HUES6 (cell line): ENCODE measurements around the gene WNK2.
"Not testable (repeated sequence)": the region's sequence is repeated elsewhere in the genome, so short reads cannot be mapped to it uniquely, and the experiment has no call there.

Experiments used
- H3K27ac ChIP-seq: 2 replicates; pipeline ENCODE4 v1.7.0; 2013; ENCODE audit warnings: low read depth, mild to moderate bottlenecking, low read length, inconsistent platforms
- H3K27me3 ChIP-seq: 2 replicates; pipeline ENCODE4 v1.6.1; 2013; ENCODE audit warnings: low read length; ENCODE audit not compliant: control insufficient read depth, insufficient read depth
- H3K36me3 ChIP-seq: 2 replicates; pipeline ENCODE4 v1.6.1; 2013; ENCODE audit warnings: low read length; ENCODE audit not compliant: control insufficient read depth, insufficient read depth
- H3K4me1 ChIP-seq: 2 replicates; pipeline ENCODE4 v1.6.1; 2013; ENCODE audit warnings: low read length; ENCODE audit not compliant: control insufficient read depth, insufficient read depth
- H3K4me3 ChIP-seq: 2 replicates; pipeline ENCODE4 v1.5.1; 2013; ENCODE audit warnings: low read depth, low read length
- H3K9ac ChIP-seq: one replicate; pipeline ENCODE4 v1.6.1; 2013; ENCODE audit warnings: mild to moderate bottlenecking, low read length
- H3K9me3 ChIP-seq: 2 replicates; pipeline ENCODE4 v1.6.1; 2013; ENCODE audit warnings: low read depth, low read length; ENCODE audit not compliant: control insufficient read depth, insufficient read depth

The WNK2 gene

GRCh38 chr9:93359907-93360306 lies 176.0 kb downstream of the WNK2 start:
- Histone ChIP-seq H3K36me3 (peaks cover 81% of the 10 kb centered on the region), H3K9me3 (peaks cover 29% of the 10 kb centered on the region)
- not testable (repeated sequence) for H3K4me1 ChIP-seq

GRCh38 chr9:93361995-93362394 lies 178.1 kb downstream of the WNK2 start:
- Histone ChIP-seq H3K4me1 (peaks cover 8% of the 10 kb centered on the region; the same call in 1 of the 2 replicates), H3K4me3 (no peak overlapping the region), H3K36me3 (peaks cover 61% of the 10 kb centered on the region)

More at GRCh38 chr9:93359907-93360306, 176.0 kb downstream of the WNK2 start:
- H3K9ac ChIP-seq, H3K27ac ChIP-seq, H3K4me3 ChIP-seq, H3K27me3 ChIP-seq: not testable (repeated sequence)

GRCh38 chr9:93364734-93365426 lies 180.9 kb downstream of the WNK2 start:
- Histone ChIP-seq H3K9ac (no peak overlapping the region), H3K9me3 (peaks cover 15% of the 10 kb centered on the region), H3K4me1 (peaks cover 8% of the 10 kb centered on the region; the same call in 1 of the 2 replicates), H3K27me3 (peaks cover 7% of the 10 kb centered on the region), H3K36me3 (peaks cover 38% of the 10 kb centered on the region), H3K4me3 (no peak overlapping the region), H3K27ac (no peak overlapping the region)

More at GRCh38 chr9:93361995-93362394, 178.1 kb downstream of the WNK2 start:
- H3K27me3 ChIP-seq, result no peaks in the 10 kb centered on the region
- H3K27ac ChIP-seq, result no peak overlapping the region
- no peak overlapping the region for H3K9ac ChIP-seq
- peaks cover 29% of the 10 kb centered on the region for H3K9me3 ChIP-seq

- Histone ChIP-seq H3K4me1 (peaks cover 8% of the 10 kb centered on the region; the same call in 1 of the 2 replicates), H3K36me3 (peaks cover 32% of the 10 kb centered on the region), H3K27me3 (peaks cover 14% of the 10 kb centered on the region), H3K9ac (peak overlapping the region; percentile 5), H3K27ac (no peak overlapping the region), H3K9me3 (peaks cover 9% of the 10 kb centered on the region), H3K4me3 (peak overlapping the region; percentile 0; the same call in 1 of the 2 replicates)
Observed at GRCh38 chr9:93365427-93366118, 181.6 kb downstream of the WNK2 start.

GRCh38 chr9:93366119-93366447 lies 182.1 kb downstream of the WNK2 start:
- H3K9ac ChIP-seq, result no peak overlapping the region
- H3K27me3 ChIP-seq, result peaks cover 19% of the 10 kb centered on the region
- peaks cover 30% of the 10 kb centered on the region for H3K36me3 ChIP-seq
- no peak overlapping the region for H3K27ac ChIP-seq
- peaks cover 8% of the 10 kb centered on the region; the same call in 1 of the 2 replicates for H3K4me1 ChIP-seq
- H3K4me3 ChIP-seq, result peak overlapping the region; percentile 0; the same call in 1 of the 2 replicates
- peaks cover 9% of the 10 kb centered on the region for H3K9me3 ChIP-seq

GRCh38 chr9:93366486-93366885 lies 182.5 kb downstream of the WNK2 start:
- H3K4me1 ChIP-seq, H3K27ac ChIP-seq, H3K9ac ChIP-seq, H3K9me3 ChIP-seq: not testable (repeated sequence)
- Histone ChIP-seq H3K4me3 (0 out of 2 replicates have a peak overlapping the region, but pooled peaks have one; percentile 0), H3K27me3 (peaks cover 23% of the 10 kb centered on the region), H3K36me3 (peaks cover 29% of the 10 kb centered on the region)

GRCh38 chr9:93368437-93368836 lies 184.5 kb downstream of the WNK2 start:
- no peaks in the 10 kb centered on the region; the same call in 1 of the 2 replicates for H3K9me3 ChIP-seq
- peaks cover 11% of the 10 kb centered on the region for H3K36me3 ChIP-seq
- H3K4me1 ChIP-seq, result peaks cover 8% of the 10 kb centered on the region; the same call in 1 of the 2 replicates
- no peak overlapping the region for H3K9ac ChIP-seq
- no peak overlapping the region for H3K4me3 ChIP-seq
- peaks cover 35% of the 10 kb centered on the region for H3K27me3 ChIP-seq
- no peak overlapping the region for H3K27ac ChIP-seq

GRCh38 chr9:93369686-93370085 lies 185.7 kb downstream of the WNK2 start:
- no peaks in the 10 kb centered on the region for H3K36me3 ChIP-seq
- peaks cover 38% of the 10 kb centered on the region for H3K27me3 ChIP-seq
- no peak overlapping the region for H3K27ac ChIP-seq
- H3K4me1 ChIP-seq, result peaks cover 8% of the 10 kb centered on the region; the same call in 1 of the 2 replicates
- no peaks in the 10 kb centered on the region for H3K9me3 ChIP-seq
- H3K4me3 ChIP-seq, result no peak overlapping the region
- no peak overlapping the region for H3K9ac ChIP-seq
